Spleen (tissue), 7 donors: ENCODE data around the gene GNAI3.

Experiments
- CTCF ChIP-seq, 11 experiments: fragments of 200-600 bp in 7 of 11; fragments of 450-650 bp in 4 of 11; sonication (generic) in 4 of 11; IDR thresholded peaks in 8 of 11; conservative IDR thresholded peaks in 3 of 11; 1 replicate in 7 of 11; 2 replicates in 4 of 11; pipeline versions ENCODE4 v1.4.0 to v1.8.0; 2016 to 2021; ENCODE audit warnings: antibody characterized with exemption in 11 of 11, inconsistent platforms in 4 of 11, mild to moderate bottlenecking in 1 of 11
- POLR2A ChIP-seq, 3 donors: fragments of 450-650 bp; IDR thresholded peaks; one replicate each; pipeline ENCODE4 v1.5.1; 2017; ENCODE audit warnings: antibody characterized with exemption in 3 of 3, mild to moderate bottlenecking in 1 of 3
- POLR2AphosphoS5 ChIP-seq, 3 donors: sonication (generic); formaldehyde crosslinking; IDR thresholded peaks; one replicate each; pipeline ENCODE4 v1.5.1; 2017; ENCODE audit warnings: antibody characterized with exemption in 3 of 3
- donor health status: DM: no; HTN: no; CAD: no; lungs with moderate emphysema.
- donor health status: DM: no; HTN: no; CAD: no.
- donor health status: DM: no; HTN: no; CAD: no.

GRCh38 chr1:109652402-109652801 lies 104.0 kb downstream of the GNAI3 start:
- no peak for TF ChIP-seq CTCF (IDR thresholded peaks at IDR 0.05 in 8 of 11, conservative IDR thresholded peaks at IDR 0.05 in 3 of 11)
- no peak for TF ChIP-seq POLR2AphosphoS5 (IDR thresholded peaks at IDR 0.05)
- no peak for TF ChIP-seq POLR2A (IDR thresholded peaks at IDR 0.05)
